Ishikawa (cell line): ENCODE measurements around the gene MRPS18C.

Experiments
- CEBPB ChIP-seq: IDR thresholded peaks from 2 replicates; pipeline ENCODE4 v1.6.1; 2012
- CREB1 ChIP-seq: IDR thresholded peaks from 2 replicates; pipeline ENCODE4 v1.6.1; 2012; ENCODE audit warnings: low read depth
- FOXM1 ChIP-seq: IDR thresholded peaks from 2 replicates; pipeline ENCODE4 v1.6.1; 2012; ENCODE audit warnings: low read depth, borderline replicate concordance
- MAX ChIP-seq: IDR thresholded peaks from 2 replicates; pipeline ENCODE4 v1.6.1; 2012
- TAF1 ChIP-seq: IDR thresholded peaks from 2 replicates; pipeline ENCODE4 v1.6.1; 2012; ENCODE audit warnings: low read depth, mild to moderate bottlenecking
- TCF12 ChIP-seq: IDR thresholded peaks from 2 replicates; pipeline ENCODE4 v1.6.1; 2012; ENCODE audit warnings: low read depth
- USF1 ChIP-seq: IDR thresholded peaks from 2 replicates; pipeline ENCODE4 v1.6.1; 2012
- ZBTB7A ChIP-seq: IDR thresholded peaks from 2 replicates; pipeline ENCODE4 v1.6.1; 2012; ENCODE audit warnings: low read depth
- TF ChIP-seq, protein P1 (sequence below): IDR thresholded peaks from 2 replicates; pipeline ENCODE4 v1.6.1; 2012; ENCODE audit warnings: low read depth, mild to moderate bottlenecking

GRCh38 chr4:83417566-83417965 is 38.3 kb upstream of the MRPS18C start:
- TF ChIP-seq TAF1 (no peak), CREB1 (no peak), ZBTB7A (no peak), CEBPB (no peak), FOXM1 (no peak), TCF12 (no peak), MAX (no peak), USF1 (no peak)
- TF ChIP-seq, protein P1, sequence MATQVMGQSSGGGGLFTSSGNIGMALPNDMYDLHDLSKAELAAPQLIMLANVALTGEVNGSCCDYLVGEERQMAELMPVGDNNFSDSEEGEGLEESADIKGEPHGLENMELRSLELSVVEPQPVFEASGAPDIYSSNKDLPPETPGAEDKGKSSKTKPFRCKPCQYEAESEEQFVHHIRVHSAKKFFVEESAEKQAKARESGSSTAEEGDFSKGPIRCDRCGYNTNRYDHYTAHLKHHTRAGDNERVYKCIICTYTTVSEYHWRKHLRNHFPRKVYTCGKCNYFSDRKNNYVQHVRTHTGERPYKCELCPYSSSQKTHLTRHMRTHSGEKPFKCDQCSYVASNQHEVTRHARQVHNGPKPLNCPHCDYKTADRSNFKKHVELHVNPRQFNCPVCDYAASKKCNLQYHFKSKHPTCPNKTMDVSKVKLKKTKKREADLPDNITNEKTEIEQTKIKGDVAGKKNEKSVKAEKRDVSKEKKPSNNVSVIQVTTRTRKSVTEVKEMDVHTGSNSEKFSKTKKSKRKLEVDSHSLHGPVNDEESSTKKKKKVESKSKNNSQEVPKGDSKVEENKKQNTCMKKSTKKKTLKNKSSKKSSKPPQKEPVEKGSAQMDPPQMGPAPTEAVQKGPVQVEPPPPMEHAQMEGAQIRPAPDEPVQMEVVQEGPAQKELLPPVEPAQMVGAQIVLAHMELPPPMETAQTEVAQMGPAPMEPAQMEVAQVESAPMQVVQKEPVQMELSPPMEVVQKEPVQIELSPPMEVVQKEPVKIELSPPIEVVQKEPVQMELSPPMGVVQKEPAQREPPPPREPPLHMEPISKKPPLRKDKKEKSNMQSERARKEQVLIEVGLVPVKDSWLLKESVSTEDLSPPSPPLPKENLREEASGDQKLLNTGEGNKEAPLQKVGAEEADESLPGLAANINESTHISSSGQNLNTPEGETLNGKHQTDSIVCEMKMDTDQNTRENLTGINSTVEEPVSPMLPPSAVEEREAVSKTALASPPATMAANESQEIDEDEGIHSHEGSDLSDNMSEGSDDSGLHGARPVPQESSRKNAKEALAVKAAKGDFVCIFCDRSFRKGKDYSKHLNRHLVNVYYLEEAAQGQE: no peak
